Measurements from ENCODE around the gene GIGYF2.

DNA sequence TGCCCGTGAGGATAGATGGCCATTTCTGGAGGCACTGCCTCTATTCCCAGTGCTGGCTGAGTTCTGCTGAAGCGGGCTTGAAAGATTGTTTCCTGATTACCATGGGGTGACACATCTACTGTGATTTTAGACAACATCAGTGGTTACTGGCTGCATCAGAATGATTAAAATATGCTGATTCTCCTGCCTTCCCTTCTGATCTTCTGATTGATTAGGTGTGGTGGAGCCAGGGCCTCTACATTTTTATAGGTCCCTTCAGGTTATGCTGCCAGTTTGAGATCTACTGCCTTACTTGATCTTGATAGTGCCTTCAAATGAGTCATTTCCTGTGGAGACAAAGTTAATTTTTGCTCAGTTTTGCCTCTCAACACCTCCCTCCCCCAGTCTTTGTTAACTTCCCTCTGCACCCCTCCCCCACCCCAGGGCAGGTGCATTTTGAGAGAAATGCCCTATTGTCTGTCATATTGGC is 141.3 kb downstream of the GIGYF2 start:
- TF ChIP-seq PATZ1 (CRISPR knock-in tag; IDR thresholded peaks at IDR 0.05; ENCODE audit: borderline replicate concordance) = no peak
- TF ChIP-seq, protein P1, sequence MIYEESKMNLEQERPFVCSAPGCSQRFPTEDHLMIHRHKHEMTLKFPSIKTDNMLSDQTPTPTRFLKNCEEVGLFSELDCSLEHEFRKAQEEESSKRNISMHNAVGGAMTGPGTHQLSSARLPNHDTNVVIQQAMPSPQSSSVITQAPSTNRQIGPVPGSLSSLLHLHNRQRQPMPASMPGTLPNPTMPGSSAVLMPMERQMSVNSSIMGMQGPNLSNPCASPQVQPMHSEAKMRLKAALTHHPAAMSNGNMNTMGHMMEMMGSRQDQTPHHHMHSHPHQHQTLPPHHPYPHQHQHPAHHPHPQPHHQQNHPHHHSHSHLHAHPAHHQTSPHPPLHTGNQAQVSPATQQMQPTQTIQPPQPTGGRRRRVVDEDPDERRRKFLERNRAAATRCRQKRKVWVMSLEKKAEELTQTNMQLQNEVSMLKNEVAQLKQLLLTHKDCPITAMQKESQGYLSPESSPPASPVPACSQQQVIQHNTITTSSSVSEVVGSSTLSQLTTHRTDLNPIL (CRISPR knock-in tag; IDR thresholded peaks at IDR 0.05; ENCODE audit: low read depth) = no peak
- TF ChIP-seq, protein P2, sequence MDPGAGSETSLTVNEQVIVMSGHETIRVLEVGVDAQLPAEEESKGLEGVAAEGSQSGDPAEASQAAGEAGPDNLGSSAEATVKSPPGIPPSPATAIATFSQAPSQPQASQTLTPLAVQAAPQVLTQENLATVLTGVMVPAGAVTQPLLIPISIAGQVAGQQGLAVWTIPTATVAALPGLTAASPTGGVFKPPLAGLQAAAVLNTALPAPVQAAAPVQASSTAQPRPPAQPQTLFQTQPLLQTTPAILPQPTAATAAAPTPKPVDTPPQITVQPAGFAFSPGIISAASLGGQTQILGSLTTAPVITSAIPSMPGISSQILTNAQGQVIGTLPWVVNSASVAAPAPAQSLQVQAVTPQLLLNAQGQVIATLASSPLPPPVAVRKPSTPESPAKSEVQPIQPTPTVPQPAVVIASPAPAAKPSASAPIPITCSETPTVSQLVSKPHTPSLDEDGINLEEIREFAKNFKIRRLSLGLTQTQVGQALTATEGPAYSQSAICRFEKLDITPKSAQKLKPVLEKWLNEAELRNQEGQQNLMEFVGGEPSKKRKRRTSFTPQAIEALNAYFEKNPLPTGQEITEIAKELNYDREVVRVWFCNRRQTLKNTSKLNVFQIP (CRISPR knock-in tag; IDR thresholded peaks at IDR 0.05; ENCODE audit: borderline replicate concordance, low read depth) = no peak
- no peak for TF ChIP-seq ZC3H10 (CRISPR knock-in tag; IDR thresholded peaks at IDR 0.05)
- TF ChIP-seq TOX (CRISPR knock-in tag; IDR thresholded peaks at IDR 0.05; ENCODE audit: borderline replicate concordance) = no peak
- no peak for TF ChIP-seq ZFP3 (CRISPR knock-in tag; IDR thresholded peaks at IDR 0.05)
- TF ChIP-seq TCF4 (CRISPR knock-in tag; IDR thresholded peaks at IDR 0.05; ENCODE audit: borderline replicate concordance) = no peak
- no peak for TF ChIP-seq ZNF565 (CRISPR knock-in tag; conservative IDR thresholded peaks at IDR 0.05; ENCODE audit: low read depth)
- TF ChIP-seq ZNF8 (CRISPR knock-in tag; IDR thresholded peaks at IDR 0.05) = no peak
- no peak for TF ChIP-seq ARNTL (CRISPR knock-in tag; IDR thresholded peaks at IDR 0.05; ENCODE audit: borderline replicate concordance, low read depth)
- no peak for TF ChIP-seq ESRRG (CRISPR knock-in tag; IDR thresholded peaks at IDR 0.05)
- TF ChIP-seq ZFP30 (CRISPR knock-in tag; IDR thresholded peaks at IDR 0.05) = no peak

Data from SK-N-SH treated with all-trans-retinoic acid at 6 μM for 48 hours (cell line).